ENCODE data around the gene PRSS53. TPM values are rescaled to one million over a fixed set of nuclear protein-coding genes. Genes with fewer than 3 reads are reported as not detected.
A peak's percentile ranks its signal among the peaks of the same experiment; 100 is the strongest.

The PRSS53 gene
- total and polyA plus RNA-seq, 3 donors from 2014 or later = 1.1 to 6.1 (median 2.7) TPM

GRCh38 chr16:31083981-31084380 lies 4.8 kb downstream of the PRSS53 start:
- no peak for DNase-seq
- Histone ChIP-seq H3K9me3 (no peaks in the 10 kb centered on the region), H3K27ac (peak overlapping the region in 1 of 2 donors; percentile 26), H3K36me3 (ENCODE audit: low read depth, missing control alignments) (no peaks in the 10 kb centered on the region), H3K4me1 (peaks cover 28% of the 10 kb centered on the region), H3K4me3 (no peak overlapping the region), H3K27me3 (no peaks in the 10 kb centered on the region)
- intact Hi-C loops (cut with DNase I; ENCODE audit: low total_unique reads) = loop anchor here (10.0 kb wide), 1 partner anchor 61 kb away; no protein-coding TSS in a partner anchor
- TF ChIP-seq CTCF (IDR thresholded peaks at IDR 0.05) (no peak), POLR2A (IDR thresholded peaks at IDR 0.05) (no peak)
- 80 to 82% methylated on average over 2 to 13 of the region's 13 CpGs for WGBS, 2 donors

DNA sequence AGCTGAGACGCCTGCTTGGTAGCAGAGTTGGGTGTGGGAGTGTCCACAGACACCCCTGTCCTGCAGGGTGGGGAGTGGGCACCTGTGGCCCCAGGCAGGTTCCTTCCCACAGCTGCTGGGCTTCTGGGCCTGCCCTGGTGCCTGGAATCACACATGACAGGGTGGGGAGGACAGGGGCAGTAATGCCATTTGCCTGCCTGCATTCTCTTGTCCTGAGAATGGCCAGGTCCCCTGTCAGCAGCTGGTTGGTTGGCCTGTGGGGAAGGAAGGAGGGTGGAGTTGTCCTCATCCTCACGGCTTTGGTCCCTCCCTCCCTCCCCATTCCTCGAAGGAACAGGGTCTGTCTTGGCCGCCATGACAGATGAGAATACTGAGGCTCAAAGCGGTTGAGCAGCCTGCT lies 5.2 kb downstream of the PRSS53 start:
- Histone ChIP-seq H3K4me3 (no peak overlapping the region), H3K9me3 (no peaks in the 10 kb centered on the region), H3K27me3 (no peaks in the 10 kb centered on the region), H3K27ac (peak overlapping the region in 1 of 2 donors; percentile 26), H3K36me3 (ENCODE audit: low read depth, missing control alignments) (no peaks in the 10 kb centered on the region), H3K4me1 (peaks cover 28% of the 10 kb centered on the region)
- intact Hi-C loops (cut with DNase I; ENCODE audit: low total_unique reads) = loop anchor here (10.0 kb wide), 1 partner anchor 61 kb away; no protein-coding TSS in a partner anchor
- TF ChIP-seq POLR2A (IDR thresholded peaks at IDR 0.05) = no peak
- TF ChIP-seq CTCF (IDR thresholded peaks at IDR 0.05) = no peak
- 59 to 69% methylated on average over 5 of the region's 5 CpGs for whole genome bisulfite sequencing, 2 donors
- no peak for DNase-seq

DNA sequence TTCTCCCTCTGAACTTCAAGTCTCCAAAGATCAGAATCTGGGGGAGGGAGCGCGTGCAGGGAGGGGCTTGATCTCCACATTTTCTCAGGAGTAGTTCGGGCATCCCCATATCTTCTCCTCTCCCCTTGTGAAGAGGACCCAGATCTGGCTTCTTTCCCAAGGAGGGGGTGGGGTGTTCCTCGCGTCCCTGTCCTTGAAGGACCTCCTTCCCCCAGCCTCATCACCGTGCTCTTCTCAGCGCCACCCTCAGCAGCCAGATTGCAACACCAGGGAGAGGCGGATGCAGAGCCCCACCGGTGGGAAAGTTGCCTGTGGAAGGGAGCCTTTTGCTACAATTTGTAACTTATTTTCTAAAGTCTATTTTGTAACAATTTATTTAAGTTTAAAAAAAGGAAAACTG lies 5.7 kb downstream of the PRSS53 start:
- H3K9me3 ChIP-seq = no peaks in the 10 kb centered on the region
- DNase-seq = peak; percentile 80
- H3K4me3 ChIP-seq = no peak overlapping the region
- TF ChIP-seq POLR2A (IDR thresholded peaks at IDR 0.05) (no peak), CTCF (IDR thresholded peaks at IDR 0.05) (no peak)
- peaks cover 28% of the 10 kb centered on the region for H3K4me1 ChIP-seq
- H3K27ac ChIP-seq = peak overlapping the region; percentile 31 to 39
- intact Hi-C loops (cut with DNase I; ENCODE audit: low total_unique reads) = loop anchor here (10.0 kb wide), 1 partner anchor 62 kb away; no protein-coding TSS in a partner anchor
- 34 to 36% methylated on average over 9 of the region's 9 CpGs for WGBS, 2 donors
- no peaks in the 10 kb centered on the region for H3K27me3 ChIP-seq
- H3K36me3 ChIP-seq (ENCODE audit: low read depth, missing control alignments) = no peaks in the 10 kb centered on the region

- DNase-seq = no peak
- Histone ChIP-seq H3K36me3 (ENCODE audit: low read depth, missing control alignments) (no peaks in the 10 kb centered on the region), H3K4me1 (peaks cover 28% of the 10 kb centered on the region), H3K27ac (peak overlapping the region; percentile 31 to 39), H3K9me3 (no peaks in the 10 kb centered on the region), H3K4me3 (no peak overlapping the region), H3K27me3 (no peaks in the 10 kb centered on the region)
- 66 to 67% methylated on average over 14 of the region's 14 CpGs for WGBS, 2 donors
- intact Hi-C loops (cut with DNase I; ENCODE audit: low total_unique reads) = loop anchor here (10.0 kb wide), 1 partner anchor 62 kb away; no protein-coding TSS in a partner anchor
- TF ChIP-seq CTCF (IDR thresholded peaks at IDR 0.05) (no peak), POLR2A (IDR thresholded peaks at IDR 0.05) (no peak)
Observed at GRCh38 chr16:31082368-31083045, 6.2 kb downstream of the PRSS53 start.

Measured in testis (tissue), 3 donors.